GM21528 (cell line): ENCODE data around the gene DOK4.

Source experiments
- ATAC-seq: cut with Tn5 transposase; IDR thresholded peaks from one replicate; pipeline ENCODE4 v1.9.1; 2021; ENCODE audit warnings: mild to moderate bottlenecking, moderate library complexity; ENCODE audit not compliant: unreplicated experiment, low FRiP score

The DOK4 gene

DNA sequence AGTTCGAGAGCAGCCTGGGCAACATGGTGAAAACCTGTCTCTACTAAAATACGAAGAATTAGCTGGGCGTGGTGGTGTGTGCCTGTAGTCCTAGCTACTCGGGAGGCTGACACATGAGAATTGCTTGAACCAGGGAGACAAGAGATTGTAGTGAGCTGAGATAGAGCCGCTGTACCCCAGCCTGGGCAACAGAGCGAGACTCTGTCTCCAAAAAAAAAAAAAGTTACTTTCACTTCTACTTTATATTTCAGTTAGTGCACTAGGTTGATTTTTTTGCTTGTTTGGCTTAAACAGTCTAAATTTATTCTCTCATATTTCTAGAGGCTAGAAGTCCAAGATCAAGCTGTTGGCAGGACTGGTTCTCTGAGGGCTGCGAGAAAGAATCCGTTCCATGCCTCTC, 36.7 kb upstream of the DOK4 start:
- no peak for ATAC-seq

DNA sequence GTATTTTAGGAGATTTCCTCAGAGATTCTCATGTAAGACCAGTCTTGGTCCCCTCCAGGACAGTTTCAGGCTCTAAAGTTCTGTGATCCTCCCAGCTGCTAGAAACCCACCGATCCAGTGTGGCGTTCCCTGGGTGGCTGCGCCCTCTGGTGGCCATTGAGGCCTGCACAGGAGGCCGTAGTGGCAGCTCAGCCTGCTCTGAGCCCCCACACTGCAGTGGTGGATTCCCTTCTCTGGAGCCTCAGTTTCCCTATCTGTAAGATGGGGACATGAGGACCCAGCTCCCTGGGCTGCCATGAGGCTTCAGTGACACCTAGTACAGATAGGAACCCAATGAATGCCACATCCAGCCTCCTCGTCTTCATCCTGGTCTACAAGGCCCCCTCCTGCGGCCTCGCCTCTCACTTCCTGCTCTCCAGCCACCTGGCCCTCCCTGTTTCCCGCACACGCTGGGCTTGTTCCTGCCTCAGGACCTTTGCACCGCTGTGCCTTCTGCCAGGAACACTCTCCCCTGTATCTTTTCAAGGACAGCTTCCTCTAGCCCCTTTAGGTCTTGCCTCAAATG, 33.6 kb upstream of the DOK4 start:
- peak; percentile 51 for ATAC-seq

DNA sequence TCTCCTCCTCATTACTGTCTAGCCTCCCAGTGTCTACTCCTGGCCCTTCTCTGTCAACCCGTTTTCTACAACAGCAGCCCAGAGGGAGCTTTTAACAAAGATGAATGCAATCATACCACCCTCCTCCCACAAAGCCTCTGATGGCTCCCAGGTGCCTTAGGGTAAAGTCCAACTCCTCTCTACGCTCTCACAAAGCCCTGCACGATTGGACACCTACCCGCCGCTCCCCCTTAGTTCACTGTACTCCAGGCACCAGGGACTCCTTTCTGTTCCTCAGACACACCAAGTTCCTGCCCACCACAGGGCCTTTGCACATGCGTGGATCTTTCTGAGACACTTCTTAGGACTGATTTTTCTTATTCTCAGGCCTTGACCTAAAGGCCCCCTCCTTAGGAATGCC, 32.6 kb upstream of the DOK4 start:
- no peak for ATAC-seq

DNA sequence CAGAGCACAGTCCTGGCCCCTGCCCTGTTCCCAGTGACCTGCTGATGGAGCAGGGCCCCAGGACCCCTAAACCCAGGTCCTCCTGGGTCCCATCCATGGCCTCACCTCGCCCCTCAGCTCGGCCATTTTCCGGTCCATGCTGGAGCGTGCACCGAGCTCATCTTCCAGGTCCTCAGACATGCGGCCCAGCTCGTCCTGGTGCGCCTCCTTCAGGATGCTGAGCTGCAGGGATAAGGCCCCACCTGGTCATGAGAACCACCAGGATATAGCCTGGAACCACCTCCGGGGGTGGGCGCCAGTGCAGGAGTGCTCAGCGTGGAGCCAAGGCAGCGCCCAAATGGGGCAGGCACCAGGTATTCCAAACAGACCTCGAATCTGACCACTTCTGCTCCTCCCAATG, 32.2 kb upstream of the DOK4 start:
- ATAC-seq: no peak

DNA sequence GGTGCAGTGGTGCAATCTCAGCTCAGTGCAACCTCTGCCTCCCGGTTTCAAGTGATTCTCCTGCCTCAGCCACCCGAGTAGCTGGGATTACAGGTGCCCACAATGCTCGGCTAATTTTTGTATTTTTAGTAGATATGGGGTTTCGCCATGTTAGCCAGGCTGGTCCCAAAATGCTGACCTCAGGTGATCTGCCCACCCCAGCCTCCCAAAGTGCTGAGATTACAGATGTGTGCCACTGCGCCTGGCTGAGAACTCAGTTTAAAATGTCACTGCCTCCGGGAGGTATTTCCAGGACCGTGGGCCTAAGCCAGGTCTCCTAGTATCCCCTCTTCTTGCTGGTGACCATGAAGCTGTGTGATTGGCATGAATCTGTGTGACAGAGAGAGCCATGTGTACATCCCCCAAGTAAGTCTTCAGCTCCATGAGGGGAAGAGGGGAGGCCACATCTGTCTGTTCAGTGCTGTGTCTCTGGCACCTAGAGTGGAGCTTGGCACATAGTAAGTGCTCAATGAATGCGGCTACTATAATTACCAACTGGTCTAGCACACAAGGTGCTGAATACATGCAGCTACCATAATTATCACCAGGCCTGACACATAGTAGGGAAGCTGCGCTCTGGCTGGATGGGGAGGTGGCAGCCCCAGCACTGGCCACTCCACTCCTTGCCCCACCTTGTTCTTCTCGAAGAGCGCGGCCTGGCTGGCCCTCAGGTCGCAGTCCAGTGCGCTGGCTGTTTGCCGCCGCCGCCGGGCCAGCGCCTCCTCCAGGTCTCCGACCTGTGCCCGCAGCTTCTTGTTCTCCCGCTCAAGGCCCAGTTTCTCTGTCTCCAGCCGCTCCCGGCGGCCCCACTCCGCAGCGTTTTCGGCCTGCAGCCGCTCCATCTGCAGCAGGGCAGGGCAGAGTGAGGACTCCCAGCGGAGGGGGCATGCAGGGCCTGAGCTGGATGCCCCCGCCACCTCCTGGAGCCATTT, 31.4 kb upstream of the DOK4 start:
- no peak for ATAC-seq

DNA sequence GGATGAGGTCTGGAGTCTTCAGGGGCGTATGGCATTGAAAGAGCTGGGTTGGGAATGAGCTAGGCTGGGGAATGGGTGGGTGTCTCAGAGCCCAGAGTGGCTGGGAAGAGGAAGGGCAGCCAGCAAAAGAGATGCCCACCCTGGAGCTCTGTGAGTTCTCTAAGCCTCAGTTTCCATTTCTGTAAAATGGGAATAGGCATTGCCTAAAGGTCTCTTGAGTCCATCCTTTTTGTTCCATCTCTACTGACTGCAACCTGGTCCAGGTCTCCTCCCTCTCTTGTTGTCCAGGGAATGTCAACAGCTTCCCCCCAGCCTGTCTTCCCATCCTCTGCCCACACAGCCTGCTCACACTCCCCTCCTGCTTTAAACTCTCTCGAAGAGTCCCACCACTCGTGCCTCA, 30.5 kb upstream of the DOK4 start:
- ATAC-seq: no peak

DNA sequence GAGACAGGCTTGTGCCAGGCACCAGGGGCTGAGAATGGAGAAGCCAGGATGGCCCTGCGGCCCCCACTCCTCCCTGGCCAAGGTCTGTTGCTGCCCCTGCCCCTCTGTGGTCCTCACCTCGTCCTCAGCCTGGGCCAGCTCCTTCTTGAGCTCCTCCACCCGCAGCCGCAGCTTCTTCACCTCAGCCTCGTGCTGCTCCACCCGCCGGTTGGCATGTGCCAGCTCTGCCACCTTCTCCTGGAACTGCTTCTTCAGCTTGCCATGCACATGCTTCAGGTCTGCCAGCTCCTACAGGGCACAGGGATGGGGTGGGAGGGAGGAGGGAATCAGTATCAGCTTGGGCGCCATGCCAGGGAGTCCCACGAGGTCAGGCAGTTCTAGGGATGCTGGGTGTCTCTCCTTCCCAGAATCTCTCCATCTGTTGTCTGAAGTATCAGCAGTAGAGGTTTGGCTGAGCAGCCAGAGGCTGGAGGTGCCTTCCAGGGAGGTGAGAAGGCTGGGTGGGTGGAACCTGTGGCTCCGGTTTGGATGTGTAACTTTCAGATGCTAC, 30.0 kb upstream of the DOK4 start:
- no peak for ATAC-seq

DNA sequence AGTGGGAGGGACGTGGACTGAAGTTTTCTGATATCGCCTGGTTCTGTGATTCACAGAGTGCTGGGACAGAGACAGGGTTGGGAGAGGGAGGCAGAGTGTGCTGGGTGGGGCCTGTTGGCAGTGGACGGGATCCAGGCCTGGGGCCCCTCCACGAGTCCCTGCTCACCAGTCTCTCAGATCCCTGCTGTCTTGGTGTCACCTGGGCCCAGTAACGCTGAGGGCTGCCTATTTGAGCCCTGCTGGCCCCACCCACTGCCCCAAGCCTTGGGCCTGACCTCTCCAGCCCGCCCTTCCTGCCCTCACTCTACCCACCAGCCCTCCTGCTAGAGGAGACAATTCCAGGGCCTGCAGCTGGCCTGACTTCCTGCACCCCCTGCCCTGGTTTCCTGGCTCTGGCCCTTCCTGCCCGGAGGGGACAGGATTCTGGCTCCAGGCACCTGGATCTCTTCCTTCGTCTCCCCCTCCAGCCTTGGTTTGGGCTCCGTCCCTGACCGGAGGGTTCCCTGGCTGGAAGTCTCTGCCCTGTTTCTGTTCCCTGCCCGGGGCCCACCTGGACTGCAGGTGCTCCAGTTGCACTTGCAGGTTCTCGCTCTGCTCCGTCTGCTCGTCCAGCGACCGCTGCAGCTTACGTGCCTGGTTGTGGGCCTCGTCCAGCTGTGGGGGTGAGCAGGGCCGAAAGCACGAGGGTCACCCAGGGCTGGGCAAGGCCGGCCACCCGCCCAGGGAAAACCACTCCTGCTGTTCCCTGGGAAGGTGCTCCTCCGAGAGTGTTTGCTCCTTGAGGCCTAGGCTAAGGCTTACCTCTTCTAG, 28.7 kb upstream of the DOK4 start:
- ATAC-seq: no peak

DNA sequence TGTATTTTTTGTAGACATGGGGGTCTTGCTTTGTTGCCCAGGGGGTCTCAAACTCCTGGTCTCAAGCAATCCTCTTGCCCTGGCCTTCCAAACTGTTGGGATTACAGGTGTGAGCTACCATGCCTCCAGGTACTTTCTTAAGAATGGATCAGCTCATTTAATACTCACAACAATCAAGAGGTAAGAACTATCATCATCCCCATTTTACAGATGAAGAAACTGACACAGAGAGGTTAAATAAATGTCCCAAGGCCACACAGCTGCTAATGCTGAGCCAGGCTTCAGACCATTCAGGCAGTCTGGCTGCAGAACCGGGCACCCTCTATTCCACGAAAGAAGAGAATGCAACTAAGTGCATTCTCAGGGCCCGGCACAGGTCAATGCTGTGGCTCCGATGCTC, 28.1 kb upstream of the DOK4 start:
- no peak for ATAC-seq

DNA sequence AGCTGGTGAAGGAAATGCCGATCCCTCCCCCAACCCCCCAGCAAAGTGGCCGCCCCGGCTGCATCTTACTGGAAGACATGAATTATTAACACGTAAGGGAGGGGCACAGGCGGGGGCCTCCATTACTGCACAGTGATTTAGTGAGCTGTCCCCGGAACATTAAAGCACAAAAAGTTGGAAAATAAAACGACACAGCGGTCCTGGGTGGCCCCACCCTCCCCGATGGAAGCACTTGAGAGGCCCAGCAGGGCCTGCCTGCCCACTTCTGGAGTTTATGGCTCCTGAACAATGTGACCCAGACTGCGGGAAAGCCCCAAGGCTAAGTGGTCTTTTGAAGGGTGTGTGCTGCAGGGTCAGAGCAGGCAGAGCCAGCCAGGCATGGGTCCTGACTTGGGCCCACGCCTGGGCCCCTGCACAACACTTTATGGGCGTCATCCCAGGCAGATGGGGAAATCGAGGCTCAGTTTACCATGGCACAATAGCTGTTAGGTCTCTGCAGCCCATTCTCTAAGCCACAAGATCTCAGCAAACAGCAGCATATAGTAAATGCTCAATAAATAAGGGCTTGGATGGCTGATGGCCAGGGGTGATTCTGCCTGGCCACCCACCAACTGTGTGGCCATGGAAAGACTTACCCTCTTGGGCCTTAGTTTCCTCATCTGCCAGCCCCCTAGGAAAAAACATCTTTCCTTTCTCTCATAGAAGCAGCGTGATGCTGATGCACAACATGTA, 27.2 kb upstream of the DOK4 start:
- ATAC-seq: no peak

DNA sequence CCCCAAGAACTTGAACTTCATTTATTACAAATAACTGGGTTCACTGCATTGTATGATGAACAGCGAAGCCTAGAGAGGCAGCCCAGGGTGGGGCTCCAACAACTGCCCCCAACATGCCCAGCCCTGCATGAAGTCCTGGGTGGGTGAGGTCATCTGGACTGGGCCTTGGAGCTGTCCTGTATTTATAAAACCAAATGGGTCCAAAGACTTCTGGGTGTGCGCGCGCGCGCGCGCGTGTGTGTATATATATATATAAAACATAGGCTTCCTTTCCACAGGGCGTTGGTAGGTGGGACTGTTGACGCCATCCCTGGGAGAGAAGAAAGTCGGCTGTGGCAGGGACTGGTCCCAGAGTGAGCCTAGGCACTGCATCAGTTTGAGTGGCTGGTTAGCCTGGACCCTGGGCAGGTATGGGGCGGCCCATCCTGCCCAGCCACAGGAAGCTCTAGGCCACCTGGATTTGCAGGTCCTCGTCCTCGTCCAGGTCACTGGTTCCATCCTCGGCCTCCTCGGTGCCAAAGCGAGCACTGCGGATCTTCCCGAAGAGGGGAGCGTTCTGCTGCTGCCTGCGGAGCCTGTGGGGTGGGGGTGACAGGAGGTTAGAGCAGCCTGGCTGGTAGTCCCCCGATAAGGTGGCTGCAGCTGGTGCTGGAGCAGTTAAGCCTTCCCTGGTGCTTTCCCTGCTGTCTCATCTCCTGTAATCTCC, 26.2 kb upstream of the DOK4 start:
- ATAC-seq: no peak

DNA sequence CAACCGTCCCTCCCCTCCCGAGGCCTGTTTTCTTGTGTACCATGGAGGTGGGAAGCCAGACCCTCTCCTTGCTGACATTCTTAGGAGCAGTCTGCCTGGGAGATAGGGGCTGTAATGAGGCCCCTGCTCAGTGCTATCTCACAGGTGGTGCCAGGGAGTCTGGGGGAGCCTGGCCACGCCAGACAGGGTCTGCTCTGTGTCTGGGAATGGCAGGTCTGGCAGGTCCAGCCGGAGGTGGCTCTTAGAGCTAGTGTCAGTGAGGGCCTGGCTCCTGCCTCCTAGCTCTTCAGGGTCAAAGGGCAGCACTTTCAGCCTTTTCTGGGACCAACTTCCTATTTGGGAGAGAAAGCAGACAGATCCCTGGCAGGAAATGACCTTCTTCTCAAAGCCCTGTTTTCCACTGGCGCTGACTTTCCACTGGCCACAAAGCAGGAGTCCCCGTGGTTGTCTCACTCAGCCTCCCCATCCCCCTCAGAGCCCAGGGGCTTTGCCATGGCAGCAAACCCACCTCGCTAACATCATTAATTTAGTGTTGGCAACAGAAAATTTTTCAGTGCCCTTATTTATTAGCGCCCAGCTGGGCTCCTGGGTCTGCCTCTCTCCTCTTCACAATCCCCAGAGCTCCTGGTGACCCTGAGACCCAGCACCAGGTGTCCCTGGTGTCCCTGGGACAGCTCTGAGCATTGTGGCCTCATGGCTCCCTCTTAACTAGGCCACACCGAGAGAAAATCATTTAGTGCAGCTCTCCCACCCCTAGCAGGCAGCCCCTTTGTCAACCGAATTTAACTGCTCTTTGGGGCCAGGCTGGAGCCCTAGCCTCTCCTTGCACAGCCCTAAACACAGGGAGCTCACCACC, 24.0 kb upstream of the DOK4 start:
- no peak for ATAC-seq

DNA sequence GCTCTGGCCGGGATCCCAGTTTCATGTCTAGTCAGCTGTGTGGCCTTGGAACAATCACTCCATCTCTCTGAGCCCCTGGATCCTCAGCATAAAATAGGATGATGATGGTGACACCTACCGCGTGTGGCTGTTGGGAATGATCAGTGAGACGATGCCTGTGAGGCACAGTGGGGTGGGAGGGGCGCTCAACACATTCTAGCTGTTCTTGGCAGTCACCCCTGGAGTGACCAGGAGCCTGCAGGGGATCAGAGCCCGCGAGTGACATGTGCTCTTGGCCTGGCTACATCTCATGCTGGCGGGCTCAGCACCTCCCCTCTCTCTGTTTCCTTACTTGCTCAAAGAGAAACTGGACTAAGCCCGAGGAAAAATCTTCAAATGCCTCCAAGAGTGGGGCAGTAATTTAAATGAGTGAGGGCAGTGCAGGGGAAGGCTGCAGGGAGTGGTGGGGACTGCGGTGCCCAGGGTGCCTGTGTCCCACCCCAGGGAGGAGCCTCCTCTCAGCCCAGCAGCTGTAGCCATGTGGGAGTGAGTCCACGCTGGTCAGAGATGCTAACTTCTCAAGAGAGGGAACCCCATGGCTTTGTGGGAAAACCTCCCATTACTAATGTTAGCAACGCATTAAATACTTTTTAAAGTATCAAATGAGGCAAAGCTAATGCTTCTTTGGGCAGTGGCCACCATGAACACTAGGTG, 23.1 kb upstream of the DOK4 start:
- no peak for ATAC-seq

DNA sequence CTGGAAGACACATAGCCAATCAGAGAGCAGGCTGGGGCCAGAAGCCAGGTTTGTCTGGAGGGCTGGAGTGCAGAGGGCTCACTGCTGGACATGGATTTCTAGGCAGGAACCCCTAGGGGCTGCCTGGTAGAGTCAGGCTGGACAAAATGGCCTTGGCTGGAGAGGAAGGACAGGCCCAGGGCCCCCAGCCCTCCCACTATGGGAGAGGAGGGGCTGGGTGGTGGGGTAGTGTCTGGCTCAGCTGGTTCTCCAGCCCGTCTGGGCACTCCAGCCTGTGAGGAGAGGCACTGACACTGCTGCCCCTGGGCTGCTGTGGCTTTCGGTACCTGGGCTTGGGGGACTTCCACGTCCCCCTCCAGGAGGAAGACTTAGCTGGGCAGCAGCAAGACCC, 21.7 kb upstream of the DOK4 start:
- ATAC-seq: no peak

DNA sequence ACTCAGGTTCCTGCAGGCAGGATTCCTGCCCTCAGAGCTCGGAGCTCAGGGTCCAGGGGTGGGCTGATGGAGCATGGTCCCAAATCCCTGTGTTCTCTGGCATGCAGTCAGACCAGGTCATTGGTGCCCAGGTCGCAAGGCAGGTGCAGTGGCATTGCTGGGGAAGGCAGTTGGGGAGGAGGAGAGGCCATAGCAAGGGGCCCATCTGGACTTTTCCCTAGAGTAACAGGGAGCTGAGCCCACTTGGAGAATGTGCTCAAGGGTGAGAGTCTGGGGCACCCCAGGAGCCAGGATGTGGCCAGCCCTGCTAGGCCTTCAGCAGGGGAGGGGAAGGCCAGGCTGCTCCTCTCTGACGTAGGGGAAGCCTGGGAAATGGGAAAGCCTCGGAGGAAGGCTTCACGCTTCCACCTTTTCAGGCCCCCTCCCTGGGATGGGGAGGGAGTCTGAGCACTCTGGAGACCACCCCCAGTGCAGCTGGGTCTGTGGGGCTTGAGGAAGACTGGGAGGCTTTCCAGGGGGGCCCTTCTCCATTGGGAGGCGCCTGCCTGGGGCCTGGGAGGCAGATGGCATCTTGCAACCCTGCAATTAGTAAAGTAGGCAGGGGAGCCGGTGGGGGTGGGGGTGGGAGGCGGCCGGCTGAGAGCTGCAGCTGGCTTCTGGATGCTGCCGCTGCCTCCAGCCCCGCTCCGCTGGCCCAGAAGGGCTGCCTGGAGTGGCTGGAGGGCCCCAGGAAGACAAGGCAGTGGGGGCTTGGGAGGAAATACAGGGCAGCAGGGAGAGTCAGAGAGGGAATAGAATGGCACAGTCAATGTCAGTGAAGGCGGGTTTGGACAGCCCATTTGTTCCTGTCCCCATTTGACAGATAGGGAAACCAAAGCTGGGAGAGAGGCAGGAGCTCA, 21.1 kb upstream of the DOK4 start:
- ATAC-seq: no peak

DNA sequence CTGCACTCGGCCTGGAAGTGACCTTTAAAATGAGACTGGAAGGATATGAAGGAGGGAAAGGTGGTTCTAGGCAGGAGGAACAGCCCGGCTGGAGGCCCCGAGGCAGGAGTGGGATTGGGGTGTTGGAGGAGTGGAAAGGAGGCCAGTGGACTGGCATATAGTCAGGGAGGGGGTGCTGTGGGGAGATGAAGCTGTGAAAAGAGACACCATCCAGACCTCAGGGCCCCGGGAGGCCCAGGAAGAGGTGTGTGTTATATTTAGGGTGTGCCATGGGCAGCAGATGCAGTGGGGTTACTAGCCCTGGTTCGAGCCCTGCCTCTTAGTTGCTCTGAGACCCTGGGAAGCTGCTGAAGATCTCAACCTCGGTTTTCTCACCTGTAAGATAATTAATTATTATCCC, 18.9 kb upstream of the DOK4 start:
- ATAC-seq: no peak

DNA sequence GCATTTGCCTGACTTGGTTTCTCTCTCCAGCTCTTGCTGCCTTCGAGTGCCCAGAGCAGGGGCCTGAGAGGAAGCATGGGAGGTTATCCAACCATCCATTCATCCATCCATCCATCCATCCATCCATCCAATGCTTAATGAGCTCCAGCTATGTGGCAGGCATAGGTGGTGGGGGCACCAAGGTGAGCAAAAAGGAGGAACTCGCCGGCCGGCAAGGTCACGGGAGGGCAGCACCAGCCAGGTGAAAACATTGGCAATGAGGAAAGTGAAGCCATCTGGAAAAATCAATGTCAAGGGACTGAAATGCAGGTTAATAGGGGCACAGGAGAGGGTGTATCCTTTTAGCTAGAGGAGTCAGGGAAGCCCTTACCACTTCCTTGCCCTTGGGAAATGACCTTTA, 18.2 kb upstream of the DOK4 start:
- ATAC-seq: no peak
